ENCODE results near the gene C11orf71.

The C11orf71 gene

GRCh38 chr11:114400216-114400914 is at the start of gene C11orf71, which contains the start of gene RBM7:
Gene C11orf71 (minus strand): TSS chr11:114400511. CDS start chr11:114400331, 180 bp downstream.
Gene RBM7 (plus strand): TSS chr11:114400666. CDS start chr11:114400672, 6 bp downstream.
- H3K4me3 ChIP-seq (replicated peaks in 1 of 2; ENCODE audit: low read depth in 2 of 2, low read length in 2 of 2), result peak within 1 kb of the TSS; percentile 60 to 76
- peak; percentile 99 for DNase-seq (ENCODE audit: low read depth in 2 of 2)
- TF ChIP-seq CTCF (IDR thresholded peaks at IDR 0.05; ENCODE audit: low read depth, low read length), result no peak

- no peak for DNase-seq (ENCODE audit: low read depth in 2 of 2)
- H3K4me3 ChIP-seq (replicated peaks in 1 of 2; ENCODE audit: low read depth in 2 of 2, low read length in 2 of 2), result no peak overlapping the region
- no peak for TF ChIP-seq CTCF (IDR thresholded peaks at IDR 0.05; ENCODE audit: low read depth, low read length)
Observed at GRCh38 chr11:114449845-114450244, 49.5 kb upstream of the C11orf71 start.

GRCh38 chr11:114448749-114449482 is 48.6 kb upstream of the C11orf71 start:
- peak in 1 of 2 donors; percentile 40 for DNase-seq (ENCODE audit: low read depth in 2 of 2)
- H3K4me3 ChIP-seq (replicated peaks in 1 of 2; ENCODE audit: low read depth in 2 of 2, low read length in 2 of 2), result no peak overlapping the region
- no peak for TF ChIP-seq CTCF (IDR thresholded peaks at IDR 0.05; ENCODE audit: low read depth, low read length)

- DNase-seq (ENCODE audit: low read depth in 2 of 2), result peak; percentile 8 to 42
- no peak for TF ChIP-seq CTCF (IDR thresholded peaks at IDR 0.05; ENCODE audit: low read depth, low read length)
- H3K4me3 ChIP-seq (replicated peaks in 1 of 2; ENCODE audit: low read depth in 2 of 2, low read length in 2 of 2), result no peak overlapping the region
Observed at GRCh38 chr11:114447892-114448291, 47.6 kb upstream of the C11orf71 start.

- H3K4me3 ChIP-seq (replicated peaks in 1 of 2; ENCODE audit: low read depth in 2 of 2, low read length in 2 of 2), result no peak overlapping the region
- DNase-seq (ENCODE audit: low read depth in 2 of 2), result peak in 1 of 2 donors; percentile 4
- TF ChIP-seq CTCF (IDR thresholded peaks at IDR 0.05; ENCODE audit: low read depth, low read length), result no peak
Observed at GRCh38 chr11:114447444-114447843, 47.1 kb upstream of the C11orf71 start.

GRCh38 chr11:114442536-114442935 is 42.2 kb upstream of the C11orf71 start:
- no peak for DNase-seq (ENCODE audit: low read depth in 2 of 2)
- no peak for TF ChIP-seq CTCF (IDR thresholded peaks at IDR 0.05; ENCODE audit: low read depth, low read length)

More at GRCh38 chr11:114442536-114442935, 42.2 kb upstream of the C11orf71 start:
- H3K4me3 ChIP-seq (replicated peaks in 1 of 2; ENCODE audit: low read depth in 2 of 2, low read length in 2 of 2), result no peak overlapping the region

Measured in cardiac fibroblast (primary cell).